GM06990 (cell line): ENCODE measurements around the gene GDF10.

Source experiments
- DNase-seq: peaks from one replicate; pipeline ENCODE4 v3.0.0-alpha.2; 2011; ENCODE audit not compliant: insufficient read length; ENCODE audit errors: extremely low read depth
- H3K27me3 ChIP-seq: replicated peaks from 2 replicates; pipeline ENCODE4 v1.6.0; 2011; ENCODE audit warnings: low read length; ENCODE audit not compliant: control insufficient read depth, insufficient read depth
- H3K36me3 ChIP-seq: 2 replicates; pipeline ENCODE4 v1.5.1; 2011; ENCODE audit warnings: low read length; ENCODE audit not compliant: control insufficient read depth, insufficient read depth
- H3K4me3 ChIP-seq: replicated peaks from 2 replicates; pipeline ENCODE4 v1.5.1; 2011; ENCODE audit warnings: low read depth, mild to moderate bottlenecking, control low read depth, low read length
- TF ChIP-seq, protein P1 (sequence below): IDR thresholded peaks from 2 replicates; pipeline ENCODE4 v1.5.1; 2011; ENCODE audit warnings: low read length, control low read depth, mild to moderate bottlenecking, inconsistent platforms; ENCODE audit not compliant: insufficient read depth, poor library complexity, severe bottlenecking

Gene GDF10

DNA sequence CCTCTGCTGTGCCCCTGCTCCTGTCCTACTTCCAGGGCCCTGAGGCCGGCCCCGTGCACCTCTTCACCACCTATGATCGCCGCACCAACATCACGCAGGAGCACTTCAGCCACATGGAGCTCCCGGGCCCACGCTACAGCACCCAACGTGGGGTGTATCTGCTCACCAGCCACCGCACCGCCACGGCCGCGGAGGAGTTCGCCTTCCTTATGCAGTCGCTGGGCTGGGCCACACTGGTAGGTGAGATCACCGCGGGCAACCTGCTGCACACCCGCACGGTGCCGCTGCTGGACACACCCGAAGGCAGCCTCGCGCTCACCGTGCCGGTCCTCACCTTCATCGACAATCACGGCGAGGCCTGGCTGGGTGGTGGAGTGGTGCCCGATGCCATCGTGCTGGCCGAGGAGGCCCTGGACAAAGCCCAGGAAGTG is 50.0 kb downstream of the GDF10 start:
- DNase-seq, result no peak
- Histone ChIP-seq H3K36me3 (no peaks in the 10 kb centered on the region), H3K27me3 (no peaks in the 10 kb centered on the region; the same call in none of the 2 replicates), H3K4me3 (no peak overlapping the region)
- TF ChIP-seq, protein P1, sequence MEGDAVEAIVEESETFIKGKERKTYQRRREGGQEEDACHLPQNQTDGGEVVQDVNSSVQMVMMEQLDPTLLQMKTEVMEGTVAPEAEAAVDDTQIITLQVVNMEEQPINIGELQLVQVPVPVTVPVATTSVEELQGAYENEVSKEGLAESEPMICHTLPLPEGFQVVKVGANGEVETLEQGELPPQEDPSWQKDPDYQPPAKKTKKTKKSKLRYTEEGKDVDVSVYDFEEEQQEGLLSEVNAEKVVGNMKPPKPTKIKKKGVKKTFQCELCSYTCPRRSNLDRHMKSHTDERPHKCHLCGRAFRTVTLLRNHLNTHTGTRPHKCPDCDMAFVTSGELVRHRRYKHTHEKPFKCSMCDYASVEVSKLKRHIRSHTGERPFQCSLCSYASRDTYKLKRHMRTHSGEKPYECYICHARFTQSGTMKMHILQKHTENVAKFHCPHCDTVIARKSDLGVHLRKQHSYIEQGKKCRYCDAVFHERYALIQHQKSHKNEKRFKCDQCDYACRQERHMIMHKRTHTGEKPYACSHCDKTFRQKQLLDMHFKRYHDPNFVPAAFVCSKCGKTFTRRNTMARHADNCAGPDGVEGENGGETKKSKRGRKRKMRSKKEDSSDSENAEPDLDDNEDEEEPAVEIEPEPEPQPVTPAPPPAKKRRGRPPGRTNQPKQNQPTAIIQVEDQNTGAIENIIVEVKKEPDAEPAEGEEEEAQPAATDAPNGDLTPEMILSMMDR, result no peak

DNA sequence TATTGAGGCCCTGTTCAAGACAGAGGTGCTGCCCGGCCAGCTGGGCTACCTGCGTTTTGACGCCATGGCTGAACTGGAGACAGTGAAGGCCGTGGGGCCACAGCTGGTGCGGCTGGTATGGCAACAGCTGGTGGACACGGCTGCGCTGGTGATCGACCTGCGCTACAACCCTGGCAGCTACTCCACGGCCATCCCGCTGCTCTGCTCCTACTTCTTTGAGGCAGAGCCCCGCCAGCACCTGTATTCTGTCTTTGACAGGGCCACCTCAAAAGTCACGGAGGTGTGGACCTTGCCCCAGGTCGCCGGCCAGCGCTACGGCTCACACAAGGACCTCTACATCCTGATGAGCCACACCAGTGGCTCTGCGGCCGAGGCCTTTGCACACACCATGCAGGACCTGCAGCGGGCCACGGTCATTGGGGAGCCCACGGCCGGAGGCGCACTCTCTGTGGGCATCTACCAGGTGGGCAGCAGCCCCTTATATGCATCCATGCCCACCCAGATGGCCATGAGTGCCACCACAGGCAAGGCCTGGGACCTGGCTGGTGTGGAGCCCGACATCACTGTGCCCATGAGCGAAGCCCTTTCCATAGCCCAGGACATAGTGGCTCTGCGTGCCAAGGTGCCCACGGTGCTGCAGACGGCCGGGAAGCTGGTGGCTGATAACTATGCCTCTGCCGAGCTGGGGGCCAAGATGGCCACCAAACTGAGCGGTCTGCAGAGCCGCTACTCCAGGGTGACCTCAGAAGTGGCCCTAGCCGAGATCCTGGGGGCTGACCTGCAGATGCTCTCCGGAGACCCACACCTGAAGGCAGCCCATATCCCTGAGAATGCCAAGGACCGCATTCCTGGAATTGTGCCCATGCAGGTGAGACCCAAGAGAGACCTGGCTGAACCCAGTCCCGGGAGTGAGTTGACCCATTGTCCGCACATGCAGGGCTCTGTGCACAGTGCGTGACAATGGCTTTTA is 51.0 kb downstream of the GDF10 start:
- DNase-seq, result no peak
- no peak overlapping the region for H3K4me3 ChIP-seq
- TF ChIP-seq, protein P1, result no peak

DNA sequence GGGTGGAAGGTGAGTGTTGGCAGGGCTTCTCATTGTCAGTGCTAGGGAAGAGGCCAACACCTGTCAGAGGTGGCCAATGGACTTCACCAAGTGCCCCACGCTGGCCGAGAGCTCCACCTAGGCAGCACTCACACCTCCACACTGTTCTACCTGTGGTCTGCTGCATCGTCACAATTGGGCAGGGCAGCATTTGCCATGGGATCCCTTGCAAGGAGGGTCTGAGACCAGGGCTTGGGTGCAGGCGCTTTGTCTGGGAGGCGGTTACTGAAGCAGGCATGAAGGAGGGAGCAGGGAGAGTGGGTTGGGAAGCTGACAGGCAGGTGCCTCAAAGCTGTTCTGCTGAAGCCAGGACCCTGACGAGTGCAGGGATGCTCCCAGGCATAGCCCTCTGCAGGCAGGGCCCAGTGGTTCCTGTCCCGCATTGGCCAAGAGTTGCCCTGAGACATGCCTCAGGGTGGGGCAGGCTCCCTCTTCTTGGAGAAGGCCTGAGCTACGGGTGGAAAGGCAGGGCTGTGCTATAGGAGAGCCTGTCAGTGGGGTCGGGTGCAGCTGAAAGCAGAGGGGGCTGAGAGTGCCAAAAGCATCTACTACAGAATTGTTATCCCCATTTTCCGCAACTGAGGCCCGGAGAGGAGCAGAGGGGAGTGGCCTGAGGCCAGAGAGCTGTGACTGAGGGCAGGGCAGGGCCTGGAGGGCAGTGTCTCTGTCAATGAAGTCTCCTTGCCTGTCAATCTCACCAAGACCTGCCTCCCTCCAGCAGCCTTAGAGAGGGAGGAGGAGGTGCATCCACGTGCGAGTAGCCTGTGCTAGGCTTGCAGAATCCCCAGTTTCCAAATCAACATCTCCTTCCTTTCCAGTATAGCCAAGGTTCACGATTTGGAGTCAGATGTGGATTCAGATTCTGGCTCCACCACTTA is 52.2 kb downstream of the GDF10 start:
- H3K4me3 ChIP-seq, result no peak overlapping the region
- TF ChIP-seq, protein P1, result no peak
- DNase-seq, result no peak
- H3K27me3 ChIP-seq, result no peaks in the 10 kb centered on the region; the same call in 1 of the 2 replicates
- no peaks in the 10 kb centered on the region for H3K36me3 ChIP-seq

More for the DNA sequence above, 51.0 kb downstream of the GDF10 start:
- H3K36me3 ChIP-seq, result no peaks in the 10 kb centered on the region
- no peaks in the 10 kb centered on the region; the same call in none of the 2 replicates for H3K27me3 ChIP-seq

DNA sequence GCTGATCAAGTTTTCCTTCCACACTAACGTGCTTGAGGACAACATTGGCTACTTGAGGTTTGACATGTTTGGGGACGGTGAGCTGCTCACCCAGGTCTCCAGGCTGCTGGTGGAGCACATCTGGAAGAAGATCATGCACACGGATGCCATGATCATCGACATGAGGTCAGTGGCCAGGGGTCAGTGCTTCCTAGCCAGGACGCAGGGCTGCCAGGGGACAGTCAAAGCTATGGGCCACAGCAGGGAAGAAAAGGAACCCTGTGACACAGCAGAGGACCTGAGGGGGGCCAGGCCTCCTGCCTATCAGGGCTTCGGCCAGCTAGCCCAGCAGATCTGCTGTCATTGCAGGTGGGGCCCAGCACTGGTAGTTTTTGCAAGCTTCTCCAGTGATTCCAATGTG is 53.4 kb downstream of the GDF10 start:
- no peaks in the 10 kb centered on the region; the same call in 1 of the 2 replicates for H3K27me3 ChIP-seq
- H3K4me3 ChIP-seq, result no peak overlapping the region
- H3K36me3 ChIP-seq, result no peaks in the 10 kb centered on the region
- no peak for DNase-seq
- TF ChIP-seq, protein P1, result no peak

DNA sequence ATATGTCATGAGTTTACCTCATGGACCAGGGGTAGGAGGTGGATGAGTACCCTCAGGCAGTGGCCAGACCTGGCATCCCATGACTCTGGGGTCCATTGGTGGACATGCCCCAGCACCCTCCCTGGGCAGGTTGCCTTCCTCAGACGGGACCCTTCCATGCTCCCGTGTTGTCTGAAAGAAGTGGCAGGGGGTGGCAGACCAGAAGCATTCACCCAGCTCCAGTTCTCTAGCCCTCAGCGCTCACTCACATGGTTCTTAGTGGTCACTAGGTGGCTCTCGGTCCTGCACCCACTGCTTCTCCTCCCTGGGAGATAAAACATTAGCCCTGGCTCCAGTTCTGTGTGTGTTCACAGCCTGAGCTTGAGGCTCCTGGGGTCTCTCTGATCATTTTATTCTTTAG is 54.2 kb downstream of the GDF10 start:
- H3K4me3 ChIP-seq, result no peak overlapping the region
- no peak for DNase-seq
- H3K36me3 ChIP-seq, result no peaks in the 10 kb centered on the region
- no peaks in the 10 kb centered on the region; the same call in 1 of the 2 replicates for H3K27me3 ChIP-seq
- TF ChIP-seq, protein P1, result no peak
